COLO668 (cell line): Measurements from ENCODE around the gene RPL36AL.
"Not testable (repeated sequence)": the region's sequence is repeated elsewhere in the genome, so short reads cannot be mapped to it uniquely, and the experiment has no call there.

Source experiments
- DNase-seq: peaks from one replicate; lab custom pipeline; 2025; ENCODE audit not compliant: unreplicated experiment; lab: John Stamatoyannopoulos, UW

Gene RPL36AL

DNA sequence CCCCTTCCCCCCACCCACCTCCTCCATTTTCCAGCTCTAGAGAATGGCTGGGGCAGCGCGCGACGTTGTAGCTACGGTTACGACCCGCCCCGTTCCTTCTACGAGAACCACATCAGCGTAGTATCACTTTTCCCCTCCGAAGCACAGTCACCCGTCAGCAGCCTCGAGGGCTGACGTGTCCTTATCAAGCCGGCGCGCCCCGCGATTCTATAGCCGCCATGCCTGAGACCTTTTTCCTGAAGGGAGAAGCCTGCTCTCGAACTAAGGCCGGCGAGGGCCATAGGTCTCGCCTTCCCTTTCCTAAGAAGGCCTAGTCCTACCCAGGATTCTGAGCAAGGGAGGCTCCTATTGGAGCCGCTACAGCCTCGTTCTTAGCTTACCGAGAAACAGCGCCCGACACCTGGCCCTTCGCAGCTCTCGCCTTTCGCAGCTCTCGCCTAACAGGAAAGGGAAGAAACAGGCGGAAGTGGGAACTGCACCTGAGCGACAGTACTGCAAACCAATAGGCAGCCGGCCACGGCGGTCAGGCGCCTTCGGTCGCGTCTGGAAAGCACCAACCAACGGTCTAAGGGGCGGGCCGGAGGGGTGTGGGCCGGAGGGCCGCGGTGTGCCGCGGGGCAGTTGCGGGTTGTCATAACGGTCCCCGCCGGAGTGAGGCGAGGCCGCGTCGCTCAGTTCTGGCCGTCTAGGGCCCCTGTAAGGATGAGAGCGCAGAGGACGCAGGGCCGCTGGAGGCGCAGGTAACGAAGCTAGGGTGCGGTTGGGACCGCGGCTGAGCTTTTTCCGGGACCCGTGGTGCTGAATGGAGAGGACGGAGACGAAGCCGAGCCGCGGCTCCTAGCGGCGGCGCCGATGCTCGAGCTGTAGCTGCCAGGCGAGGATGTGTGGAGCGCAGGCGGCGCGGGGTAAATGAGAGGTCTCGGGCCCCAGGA is at the start of gene RPL36AL, which contains the start of gene MGAT2:
Gene RPL36AL, minus strand, starts transcription at position 445 of the 932 bp plus-strand sequence. CDS start 1,522 bp downstream, outside the sequence.
Gene MGAT2, plus strand, starts transcription at position 618 of the 932 bp plus-strand sequence. CDS start 470 bp downstream, outside the sequence.
- peak; percentile 99 for DNase-seq

DNA sequence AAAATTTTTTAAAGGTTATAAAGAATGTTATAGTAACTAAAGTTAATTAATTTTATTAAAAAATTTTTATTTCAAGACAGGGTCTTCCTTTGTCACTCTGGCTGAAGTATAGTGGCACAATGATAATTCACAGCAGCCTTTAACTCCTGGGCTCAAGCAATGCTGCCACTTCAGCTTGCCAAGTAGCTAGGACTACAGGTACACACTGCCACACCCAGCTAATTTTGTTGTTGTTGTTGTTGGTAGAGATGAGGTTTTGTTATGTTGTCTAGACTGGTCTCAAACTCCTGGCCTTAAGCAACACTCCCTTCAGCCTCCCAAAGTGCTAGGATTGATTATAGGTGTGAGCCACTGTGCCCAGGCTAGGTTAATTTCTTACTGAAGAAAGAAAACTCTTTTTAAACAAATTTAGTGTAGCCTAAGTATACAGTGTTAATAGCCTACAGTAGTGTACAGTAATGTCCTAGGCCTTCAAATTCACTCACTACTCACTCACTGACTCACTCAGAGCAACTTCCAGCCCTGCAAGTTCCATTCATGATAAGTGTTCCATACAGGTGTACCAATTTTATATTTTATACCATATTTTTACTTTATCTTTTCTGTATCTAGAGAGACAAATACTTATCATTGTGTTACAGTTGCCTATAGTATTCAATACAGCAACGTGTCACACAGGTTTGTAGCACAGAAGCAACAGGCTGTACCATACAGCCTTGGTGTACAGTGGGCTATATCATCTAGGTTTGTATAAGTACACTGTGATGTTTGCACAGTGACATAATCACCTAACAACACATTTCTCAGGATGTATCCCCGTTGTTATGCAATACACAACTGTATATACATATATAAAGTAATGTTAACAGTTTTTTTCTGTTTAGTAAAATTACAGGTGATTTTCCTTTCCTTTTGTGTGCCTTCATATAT is 39.4 kb upstream of the RPL36AL start:
- peak; percentile 13 for DNase-seq

GRCh38 chr14:49657500-49657899 is 37.1 kb upstream of the RPL36AL start:
- not testable (repeated sequence) for DNase-seq

GRCh38 chr14:49654511-49654910 is 34.1 kb upstream of the RPL36AL start:
- DNase-seq = no peak

GRCh38 chr14:49653508-49653907 is 33.1 kb upstream of the RPL36AL start:
- DNase-seq = no peak

DNA sequence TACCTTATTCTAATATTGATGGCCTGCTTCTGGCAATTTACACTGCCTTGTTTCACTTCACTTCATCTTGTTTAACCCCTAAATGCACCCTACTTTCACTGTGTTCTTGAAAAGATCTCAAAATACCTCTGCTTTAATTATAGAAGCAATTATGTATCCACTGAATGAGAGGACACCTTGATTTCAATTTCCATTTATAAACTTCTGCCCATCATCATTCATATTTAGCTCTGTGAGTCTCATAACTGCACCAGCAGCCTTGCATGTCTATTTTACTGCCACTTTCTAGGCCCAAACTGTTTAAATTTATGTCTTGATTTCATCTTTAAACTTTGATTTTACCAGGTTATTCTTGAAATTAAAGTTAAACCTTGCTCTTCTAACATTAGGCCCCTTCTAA is 21.7 kb upstream of the RPL36AL start:
- DNase-seq = no peak

- peak; percentile 62 for DNase-seq
These were observed 21.3 kb upstream of the RPL36AL start for GRCh38 chr14:49641697-49642129.

- DNase-seq = no peak
These were observed 20.4 kb upstream of the RPL36AL start for GRCh38 chr14:49640540-49641417.

DNA sequence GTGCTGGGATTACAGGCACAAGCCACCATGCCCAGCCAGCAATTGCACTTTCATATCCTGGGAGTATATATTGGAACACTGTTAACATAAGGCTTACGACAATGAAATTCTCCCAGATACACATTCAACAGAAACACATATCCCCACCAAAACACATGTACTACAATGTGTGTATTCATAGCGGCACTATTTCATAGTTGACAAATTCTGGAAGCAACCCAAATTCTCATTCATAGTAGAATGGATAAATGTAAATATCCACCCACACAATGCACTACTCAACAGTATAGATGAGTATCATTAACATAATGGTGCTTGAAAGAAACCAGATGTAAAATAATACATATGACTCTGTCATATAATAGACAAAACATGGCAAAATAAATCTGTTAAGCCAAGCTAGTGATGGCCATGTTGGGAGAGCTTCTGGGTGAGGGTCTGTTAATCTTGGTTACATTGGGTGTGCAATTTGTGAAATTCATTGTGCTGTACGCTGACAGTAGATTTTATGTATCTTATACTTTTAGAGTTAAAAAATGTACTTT is 17.2 kb upstream of the RPL36AL start:
- no peak for DNase-seq

DNA sequence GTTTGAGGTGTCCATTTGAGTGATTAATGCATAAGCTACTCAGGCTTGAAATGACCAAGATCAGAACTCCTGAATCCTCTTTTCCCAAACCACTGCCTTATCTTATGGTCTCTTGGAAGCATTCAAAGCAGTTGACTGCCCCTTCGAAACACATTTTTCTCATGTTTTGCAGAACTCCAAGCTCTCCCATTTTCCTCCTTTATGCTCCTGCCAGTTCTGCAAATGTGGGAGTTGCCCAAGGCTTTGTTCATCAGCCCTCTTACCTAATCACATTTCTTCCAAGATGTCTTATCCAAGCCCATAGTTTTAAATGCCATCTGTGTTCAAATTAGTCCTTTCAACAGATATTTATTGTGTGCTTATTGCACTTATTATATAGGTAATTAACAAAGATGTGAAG is 16.4 kb upstream of the RPL36AL start:
- no peak for DNase-seq

- DNase-seq = peak; percentile 84
These were observed 14.3 kb upstream of the RPL36AL start, which contains the start of gene DNAAF2 for GRCh38 chr14:49634547-49635334. DNAAF2 (minus strand) TSS chr14:49635244; CDS start chr14:49635149, 95 bp downstream.

DNA sequence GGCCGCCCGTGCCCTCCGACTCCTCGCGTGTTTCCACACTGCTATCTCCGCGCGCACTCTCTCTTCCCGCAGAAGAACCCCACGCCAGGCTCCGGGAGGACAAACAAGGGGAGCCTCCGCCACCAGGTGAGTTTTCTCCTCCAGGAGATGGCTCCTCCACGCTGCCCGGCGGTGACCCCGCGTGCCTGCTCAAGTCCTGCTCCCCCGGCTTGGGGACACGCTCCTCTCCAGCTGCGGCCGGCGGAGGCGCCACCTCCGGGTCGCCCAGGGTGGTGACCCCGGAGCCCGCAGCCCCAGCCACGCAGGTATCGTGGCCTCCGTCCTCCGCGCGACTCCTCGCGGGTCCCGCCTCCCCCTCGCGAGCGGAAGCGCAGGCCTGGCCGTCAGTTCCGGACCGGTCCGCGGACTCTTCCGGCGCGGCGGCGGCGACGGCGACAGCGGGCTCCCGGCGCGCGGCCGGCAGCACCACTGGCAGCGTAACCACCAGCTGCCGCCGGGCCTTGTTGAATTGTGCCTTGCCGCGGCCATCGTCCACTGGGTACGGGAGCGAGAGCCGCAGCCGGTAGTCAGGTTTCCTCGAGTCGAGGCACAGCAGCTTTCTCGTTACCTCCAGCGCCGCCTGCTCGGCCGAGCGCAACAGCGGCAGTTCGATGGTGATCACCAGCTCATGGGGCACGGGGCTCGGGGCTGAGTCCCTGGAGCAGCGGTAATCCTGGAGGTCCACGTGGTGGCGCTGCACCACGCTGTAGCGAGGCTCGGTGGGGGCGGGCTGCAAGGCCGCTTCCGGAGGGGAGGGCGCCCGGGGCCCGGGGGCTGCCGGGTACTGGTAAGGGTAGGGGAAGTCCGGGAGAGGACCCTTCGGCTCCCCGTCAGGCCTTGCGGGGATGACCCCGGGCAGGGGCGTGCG is 13.5 kb upstream of the RPL36AL start:
- DNase-seq = peak; percentile 98

- DNase-seq = no peak
These were observed 3.8 kb upstream of the RPL36AL start for GRCh38 chr14:49623941-49624839.

GRCh38 chr14:49623387-49623786 is 3.0 kb upstream of the RPL36AL start:
- no peak for DNase-seq

DNA sequence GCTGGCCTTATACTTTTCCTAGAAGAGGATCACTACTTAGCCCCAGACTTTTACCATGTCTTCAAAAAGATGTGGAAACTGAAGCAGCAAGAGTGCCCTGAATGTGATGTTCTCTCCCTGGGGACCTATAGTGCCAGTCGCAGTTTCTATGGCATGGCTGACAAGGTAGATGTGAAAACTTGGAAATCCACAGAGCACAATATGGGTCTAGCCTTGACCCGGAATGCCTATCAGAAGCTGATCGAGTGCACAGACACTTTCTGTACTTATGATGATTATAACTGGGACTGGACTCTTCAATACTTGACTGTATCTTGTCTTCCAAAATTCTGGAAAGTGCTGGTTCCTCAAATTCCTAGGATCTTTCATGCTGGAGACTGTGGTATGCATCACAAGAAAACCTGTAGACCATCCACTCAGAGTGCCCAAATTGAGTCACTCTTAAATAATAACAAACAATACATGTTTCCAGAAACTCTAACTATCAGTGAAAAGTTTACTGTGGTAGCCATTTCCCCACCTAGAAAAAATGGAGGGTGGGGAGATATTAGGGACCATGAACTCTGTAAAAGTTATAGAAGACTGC is 1.7 kb upstream of the RPL36AL start:
- DNase-seq = no peak

- peak; percentile 89 for DNase-seq
These were observed 872 bp upstream of the RPL36AL start for GRCh38 chr14:49621114-49621881.
